ENCODE data around the gene GH2. TPM values are rescaled to one million over a fixed set of nuclear protein-coding genes. Genes with fewer than 3 reads are reported as not detected.

The GH2 gene
- total and polyA plus RNA-seq, 2 donors (not counting 3 experiments of a cell fraction or from before 2014, with no cell fraction given) = not detected

DNA sequence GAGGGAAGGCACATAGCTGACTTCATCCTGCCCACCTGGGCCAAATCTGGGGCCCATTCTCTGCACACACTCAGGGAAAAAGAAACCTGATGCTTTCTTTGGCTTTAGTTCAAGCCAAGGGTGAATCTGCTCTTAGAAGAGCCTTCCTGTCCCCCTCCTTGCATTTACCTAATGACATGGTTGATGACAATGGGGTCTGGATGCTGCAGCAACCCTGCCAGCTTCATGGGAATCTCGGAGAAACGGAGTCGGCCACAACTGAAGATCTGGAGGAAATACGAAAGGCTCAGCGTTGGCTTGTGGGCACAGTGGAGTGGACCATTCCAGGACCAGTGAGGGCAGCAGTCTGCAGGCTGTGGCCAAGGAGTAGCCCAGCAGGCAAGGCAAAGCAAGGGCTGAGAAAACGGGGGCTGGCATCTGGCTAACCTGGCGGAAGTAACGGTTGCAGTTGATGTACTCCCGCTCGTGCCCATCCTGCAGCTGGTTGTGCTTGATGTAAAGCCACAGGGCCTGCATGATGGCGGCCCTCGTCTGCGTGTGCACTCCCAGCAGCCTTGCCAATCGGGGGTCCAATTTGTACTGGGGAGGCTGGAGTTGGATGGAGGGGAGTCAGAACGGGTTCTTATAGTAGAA is 47.9 kb downstream of the GH2 start:
- H3K9me3 ChIP-seq (replicated peaks; ENCODE audit: control insufficient read depth, insufficient read depth, low read length) = no peaks in the 10 kb centered on the region
- H3K9me1 ChIP-seq (replicated peaks; ENCODE audit: control insufficient read depth, extremely low read depth, insufficient read depth, low read length) = no peaks in the 10 kb centered on the region
- H2AFZ ChIP-seq (ENCODE audit: low read depth, low read length) = no peak overlapping the region
- dilution Hi-C loops (cut with MboI; ENCODE audit: extremely low pct_ligation_motif_present, low sequenced_read_pairs) = no loop called here
- no peak overlapping the region for H3K9ac ChIP-seq (replicated peaks; ENCODE audit: extremely low read depth, insufficient read depth, low read length)
- H4K20me1 ChIP-seq (replicated peaks; ENCODE audit: control insufficient read depth, extremely low read depth, insufficient read depth, low read length) = no peaks in the 10 kb centered on the region
- H3K79me2 ChIP-seq (ENCODE audit: control insufficient read depth, insufficient read depth, low read length) = peaks cover 23% of the 10 kb centered on the region
- H3K4me1 ChIP-seq (ENCODE audit: control insufficient read depth, extremely low read depth, insufficient read depth, low read length) = peaks cover 3% of the 10 kb centered on the region
- TF ChIP-seq GATA2 (IDR thresholded peaks at IDR 0.05; ENCODE audit: insufficient read depth, insufficient read length, low read depth, low read length) (no peak), JUN (IDR thresholded peaks at IDR 0.05; ENCODE audit: borderline replicate concordance, insufficient read depth, insufficient read length, low read depth) (no peak), POLR2AphosphoS5 (IDR thresholded peaks at IDR 0.05; ENCODE audit: insufficient read depth, low read depth, low read length) (no peak), POLR2A (IDR thresholded peaks at IDR 0.05; ENCODE audit: low read depth, low read length) (no peak), FOS (IDR thresholded peaks at IDR 0.05; ENCODE audit: borderline replicate concordance, insufficient read depth, low read length) (no peak), MYC (IDR thresholded peaks at IDR 0.05; ENCODE audit: low read depth, low read length) (no peak), EZH2 (IDR thresholded peaks at IDR 0.05; ENCODE audit: borderline replicate concordance, low read depth, low read length, severe bottlenecking) (no peak)
- TF ChIP-seq, protein P1, sequence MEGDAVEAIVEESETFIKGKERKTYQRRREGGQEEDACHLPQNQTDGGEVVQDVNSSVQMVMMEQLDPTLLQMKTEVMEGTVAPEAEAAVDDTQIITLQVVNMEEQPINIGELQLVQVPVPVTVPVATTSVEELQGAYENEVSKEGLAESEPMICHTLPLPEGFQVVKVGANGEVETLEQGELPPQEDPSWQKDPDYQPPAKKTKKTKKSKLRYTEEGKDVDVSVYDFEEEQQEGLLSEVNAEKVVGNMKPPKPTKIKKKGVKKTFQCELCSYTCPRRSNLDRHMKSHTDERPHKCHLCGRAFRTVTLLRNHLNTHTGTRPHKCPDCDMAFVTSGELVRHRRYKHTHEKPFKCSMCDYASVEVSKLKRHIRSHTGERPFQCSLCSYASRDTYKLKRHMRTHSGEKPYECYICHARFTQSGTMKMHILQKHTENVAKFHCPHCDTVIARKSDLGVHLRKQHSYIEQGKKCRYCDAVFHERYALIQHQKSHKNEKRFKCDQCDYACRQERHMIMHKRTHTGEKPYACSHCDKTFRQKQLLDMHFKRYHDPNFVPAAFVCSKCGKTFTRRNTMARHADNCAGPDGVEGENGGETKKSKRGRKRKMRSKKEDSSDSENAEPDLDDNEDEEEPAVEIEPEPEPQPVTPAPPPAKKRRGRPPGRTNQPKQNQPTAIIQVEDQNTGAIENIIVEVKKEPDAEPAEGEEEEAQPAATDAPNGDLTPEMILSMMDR (IDR thresholded peaks at IDR 0.05; ENCODE audit: extremely low read depth in 1 of 2, insufficient read depth in 1 of 2, low read depth in 1 of 2, low read length in 2 of 2) = no peak
- TF ChIP-seq, protein P2, sequence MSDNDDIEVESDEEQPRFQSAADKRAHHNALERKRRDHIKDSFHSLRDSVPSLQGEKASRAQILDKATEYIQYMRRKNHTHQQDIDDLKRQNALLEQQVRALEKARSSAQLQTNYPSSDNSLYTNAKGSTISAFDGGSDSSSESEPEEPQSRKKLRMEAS (IDR thresholded peaks at IDR 0.05; ENCODE audit: insufficient read depth, insufficient read length) = no peak
- DNase-seq (ENCODE audit: low read depth, low spot score) = no peak
- H3K36me3 ChIP-seq (ENCODE audit: control insufficient read depth in 2 of 2, extremely low read depth in 1 of 2, insufficient read depth in 2 of 2, low read length in 2 of 2) = peaks cover 29 to 58% of the 10 kb centered on the region in 2 experiments
- no peak overlapping the region for H3K27ac ChIP-seq (ENCODE audit: insufficient read depth, low read depth, low read length)
- intact Hi-C loops (cut with micrococcal nuclease) = loop anchor here (2.0 kb wide), 1 partner anchor 135 kb away; no protein-coding TSS in a partner anchor
- ChIA-PET POLR2A (no interaction called here), CTCF (interaction anchor here (0.6 to 1.8 kb wide), 9 partner anchors 7 to 408 kb away, joined by 3 to 7 read pairs (median 4); no protein-coding TSS in a partner anchor)
- H3K4me2 ChIP-seq (ENCODE audit: insufficient read depth, low read length) = no peak overlapping the region
- BruUV-seq (replicated peaks) = no TSS peak
- no peaks in the 10 kb centered on the region for H3K27me3 ChIP-seq (ENCODE audit: control insufficient read depth in 2 of 2, insufficient read depth in 2 of 2, low read length in 2 of 2)
- FAIRE-seq = no peak
- no peak overlapping the region for H3K4me3 ChIP-seq (replicated peaks in 1 of 3; ENCODE audit: insufficient read depth in 1 of 3, low read depth in 1 of 3, low read length in 3 of 3)
